ENCODE data around the gene ACTA2.

ACTA2 gene

DNA sequence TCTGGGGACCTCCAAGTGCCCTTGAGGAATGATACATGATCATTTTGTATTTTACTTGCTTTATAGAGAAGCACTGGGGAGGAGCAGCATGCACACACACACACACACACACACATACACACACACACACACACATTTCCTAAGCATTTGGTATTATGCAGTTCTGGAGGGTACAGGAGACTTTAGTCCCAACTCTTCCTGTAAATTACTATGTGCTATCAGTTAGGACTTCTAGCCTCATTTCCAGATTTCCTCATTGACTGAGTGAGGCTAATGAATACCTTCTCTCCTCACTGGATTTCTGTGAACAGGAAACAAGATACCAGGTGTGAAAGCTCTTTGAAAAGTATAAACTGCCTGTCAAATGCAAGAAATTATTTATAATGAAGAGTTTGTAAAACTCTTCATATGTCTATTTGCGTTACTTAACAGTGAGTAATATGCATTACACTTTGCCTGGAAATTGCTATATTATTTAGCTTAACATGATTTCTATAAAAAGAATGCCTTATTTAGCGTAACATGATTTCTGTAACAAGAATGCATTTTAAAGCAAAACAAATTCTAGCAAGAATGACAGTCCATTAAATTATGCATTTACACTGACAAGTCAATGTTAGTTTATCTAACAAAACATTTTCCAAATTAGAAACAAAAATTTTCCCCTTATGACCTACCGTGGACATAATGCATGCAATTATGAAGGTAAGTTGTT is 34.2 kb downstream of the ACTA2 start:
- no peak for DNase-seq (ENCODE audit: low spot score)

GRCh38 chr10:88916986-88917385 is 35.6 kb downstream of the ACTA2 start:
- DNase-seq (ENCODE audit: low spot score): no peak

GRCh38 chr10:88916231-88916630 is 36.3 kb downstream of the ACTA2 start:
- no peak for DNase-seq (ENCODE audit: low spot score)

GRCh38 chr10:88915781-88916180 is 36.8 kb downstream of the ACTA2 start:
- no peak for DNase-seq (ENCODE audit: low spot score)

DNA sequence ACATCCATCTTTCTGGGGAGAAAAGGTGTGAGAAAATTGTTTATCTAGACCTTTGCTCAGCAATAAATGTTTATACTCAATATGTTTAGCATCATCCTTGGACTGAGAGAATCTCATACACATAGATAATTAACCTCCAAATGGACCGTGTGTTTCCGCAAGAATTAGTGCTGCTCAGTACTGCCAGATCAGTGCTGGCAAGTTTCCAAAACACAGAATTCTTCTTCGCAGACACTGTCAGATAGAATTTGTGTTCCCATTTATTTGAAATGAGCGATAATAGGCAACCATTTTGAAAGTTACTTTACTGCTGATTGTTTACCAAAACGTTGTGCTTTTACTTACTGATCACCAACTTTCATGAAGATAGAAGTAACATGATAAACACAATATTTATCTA is 38.8 kb downstream of the ACTA2 start:
- DNase-seq (ENCODE audit: low spot score): no peak

GRCh38 chr10:88913127-88913526 is 39.4 kb downstream of the ACTA2 start:
- no peak for DNase-seq (ENCODE audit: low spot score)

DNA sequence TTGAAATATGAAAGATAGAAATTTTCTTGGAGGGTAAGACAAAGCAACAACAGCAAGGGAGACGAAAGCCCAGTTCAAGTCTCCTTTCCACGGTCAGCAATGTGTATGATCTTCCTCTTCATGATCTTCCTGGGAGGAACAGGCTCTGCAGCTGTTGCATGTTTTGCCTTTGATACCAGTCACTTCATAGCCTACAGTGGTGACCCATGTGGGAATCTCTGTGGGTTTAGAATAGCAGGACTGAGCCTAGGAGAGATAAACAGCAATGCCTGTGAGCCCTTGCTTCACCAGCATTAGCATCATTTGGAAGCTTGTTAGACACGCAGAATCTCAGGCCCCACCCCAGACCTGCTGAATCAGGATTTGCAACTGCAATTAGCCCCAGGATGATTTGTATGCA is 40.7 kb downstream of the ACTA2 start:
- DNase-seq (ENCODE audit: low spot score): no peak

DNA sequence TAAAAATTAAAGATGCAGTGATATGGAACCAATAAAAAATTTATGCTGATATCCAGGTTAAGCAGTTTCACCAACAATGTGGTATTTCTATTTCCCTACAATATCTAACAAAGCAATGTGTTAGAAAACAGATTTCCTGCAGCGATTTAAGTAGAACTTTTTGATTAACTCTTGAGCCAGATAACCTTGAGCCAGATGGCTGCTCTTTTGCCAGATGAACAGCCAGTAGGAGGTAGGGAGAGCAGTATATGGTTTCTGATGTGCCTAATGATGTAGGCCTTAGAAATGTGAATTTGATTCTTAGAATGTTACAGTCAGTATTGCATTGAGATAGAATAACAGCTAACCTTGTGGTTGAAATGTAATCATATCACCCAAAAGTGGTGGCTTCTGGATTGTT is 41.5 kb downstream of the ACTA2 start:
- DNase-seq (ENCODE audit: low spot score): no peak

DNA sequence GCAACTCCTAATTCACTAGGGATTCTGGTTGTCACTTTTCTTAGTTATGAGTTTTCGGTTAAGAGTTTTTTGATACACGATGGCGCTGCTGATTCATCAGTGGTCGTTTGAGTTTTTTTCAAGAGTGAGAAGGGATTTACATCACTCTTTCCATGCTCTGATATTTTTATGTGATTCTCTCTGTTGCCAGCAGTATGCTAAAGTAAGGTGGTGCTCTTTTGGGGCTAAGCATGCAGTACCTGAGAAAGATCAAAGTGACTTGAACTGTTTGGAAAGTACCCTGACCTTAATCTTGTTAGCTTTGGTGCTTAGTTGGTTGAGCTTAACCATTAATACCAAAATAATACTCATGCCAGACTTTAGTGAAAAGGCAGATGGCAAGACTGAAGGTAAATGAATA is 44.4 kb downstream of the ACTA2 start:
- DNase-seq (ENCODE audit: low spot score): no peak

GRCh38 chr10:88906921-88907320 is 45.7 kb downstream of the ACTA2 start:
- no peak for DNase-seq (ENCODE audit: low spot score)

DNA sequence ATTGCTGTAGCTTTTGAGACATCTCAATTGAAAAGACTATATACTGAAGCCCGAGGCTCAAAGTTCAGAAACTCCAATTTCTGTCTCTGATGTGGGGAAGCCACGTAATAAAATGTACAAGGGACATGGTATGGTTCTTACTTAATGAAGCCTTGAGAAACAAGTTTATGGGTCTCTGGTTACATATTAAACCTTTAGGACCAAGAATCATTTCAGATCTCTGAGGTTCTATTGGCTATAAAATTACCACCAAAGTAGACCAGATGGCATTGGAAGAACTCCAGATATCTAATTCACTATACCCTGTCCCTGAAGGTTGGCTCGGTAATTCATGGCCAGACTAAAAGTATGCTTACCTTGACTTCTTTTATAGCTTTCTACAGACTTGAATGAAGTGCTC is 48.9 kb downstream of the ACTA2 start:
- no peak for DNase-seq (ENCODE audit: low spot score)

DNA sequence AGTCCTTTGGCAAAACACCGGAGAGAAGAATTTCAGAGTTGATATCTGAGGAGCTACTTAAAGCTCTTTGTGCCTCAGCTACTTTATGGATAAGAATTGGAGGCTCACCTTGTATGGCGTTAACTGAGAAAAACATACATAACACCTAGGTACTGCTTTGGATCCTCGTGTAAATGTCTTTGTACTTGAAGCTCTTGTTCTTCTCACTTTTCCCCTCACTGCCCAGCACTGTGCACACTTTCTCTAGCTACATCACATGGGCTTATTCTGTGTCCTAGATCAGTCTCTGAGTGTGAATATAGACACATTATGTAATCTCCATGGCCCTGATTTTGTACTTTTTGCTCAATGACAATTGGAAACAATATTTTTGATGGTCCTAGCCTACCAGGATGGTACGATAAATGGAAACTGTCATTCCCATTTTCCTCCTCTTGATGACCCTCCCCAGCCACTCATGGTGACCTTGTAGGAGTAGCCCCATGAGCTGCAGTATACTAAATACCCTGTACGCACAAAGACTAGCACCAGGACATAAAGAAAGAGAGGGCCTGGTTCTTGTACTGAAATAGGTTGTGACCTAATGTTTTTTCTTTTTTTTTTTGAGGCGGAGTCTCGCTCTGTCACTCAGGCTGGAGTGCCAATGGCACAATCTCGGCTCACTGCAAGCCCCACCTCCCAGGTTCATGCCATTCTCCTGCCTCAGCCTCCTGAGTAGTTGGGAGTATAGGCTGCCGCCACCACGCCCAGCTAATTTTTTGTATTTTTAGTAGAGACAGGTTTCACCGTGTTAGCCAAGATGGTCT is 50.4 kb downstream of the ACTA2 start:
- no peak for DNase-seq (ENCODE audit: low spot score)

GRCh38 chr10:88901206-88901983 is 51.2 kb downstream of the ACTA2 start:
- no peak for DNase-seq (ENCODE audit: low spot score)

DNA sequence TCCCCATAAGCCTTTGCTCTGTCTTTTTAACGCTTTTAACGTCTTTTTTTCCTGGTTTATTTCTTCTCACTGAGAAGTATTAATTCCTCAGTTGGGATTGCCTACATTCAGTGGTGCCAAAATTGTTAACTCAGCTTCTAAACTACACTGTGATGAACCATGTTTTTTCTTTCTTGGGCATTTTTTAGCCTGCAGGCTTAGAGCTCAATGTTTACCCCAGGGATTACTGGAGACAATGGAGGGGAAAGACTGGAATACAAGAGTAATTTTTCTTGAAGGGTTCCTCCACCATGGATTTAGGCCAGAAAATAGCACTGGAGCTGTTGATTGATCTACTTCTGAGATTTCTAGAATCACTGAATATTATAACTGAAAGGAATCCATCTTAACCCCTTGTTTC is 52.7 kb downstream of the ACTA2 start:
- DNase-seq (ENCODE audit: low spot score): no peak

DNA sequence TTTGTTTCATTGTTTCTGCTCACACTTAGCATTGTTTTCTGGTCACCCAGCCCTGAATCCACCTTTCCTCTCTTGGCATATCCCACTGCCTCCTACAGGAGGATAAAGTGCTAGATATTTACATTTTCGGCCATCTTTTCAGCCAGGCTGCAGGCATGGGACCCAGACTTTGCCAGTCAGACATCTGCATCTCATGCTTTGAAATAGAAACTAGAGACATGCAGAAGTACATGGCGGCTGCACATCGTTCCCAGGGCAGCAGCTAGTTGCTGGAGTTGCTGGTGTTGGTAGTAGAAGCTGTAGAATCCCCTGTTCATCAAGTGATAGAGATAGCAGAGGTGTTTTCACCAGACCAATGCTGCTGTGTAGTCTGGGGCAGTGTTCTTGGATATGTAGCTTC is 53.8 kb downstream of the ACTA2 start:
- DNase-seq (ENCODE audit: low spot score): no peak

- no peak for DNase-seq (ENCODE audit: low spot score)
Observed at GRCh38 chr10:88896994-88897853, 55.3 kb downstream of the ACTA2 start.

DNA sequence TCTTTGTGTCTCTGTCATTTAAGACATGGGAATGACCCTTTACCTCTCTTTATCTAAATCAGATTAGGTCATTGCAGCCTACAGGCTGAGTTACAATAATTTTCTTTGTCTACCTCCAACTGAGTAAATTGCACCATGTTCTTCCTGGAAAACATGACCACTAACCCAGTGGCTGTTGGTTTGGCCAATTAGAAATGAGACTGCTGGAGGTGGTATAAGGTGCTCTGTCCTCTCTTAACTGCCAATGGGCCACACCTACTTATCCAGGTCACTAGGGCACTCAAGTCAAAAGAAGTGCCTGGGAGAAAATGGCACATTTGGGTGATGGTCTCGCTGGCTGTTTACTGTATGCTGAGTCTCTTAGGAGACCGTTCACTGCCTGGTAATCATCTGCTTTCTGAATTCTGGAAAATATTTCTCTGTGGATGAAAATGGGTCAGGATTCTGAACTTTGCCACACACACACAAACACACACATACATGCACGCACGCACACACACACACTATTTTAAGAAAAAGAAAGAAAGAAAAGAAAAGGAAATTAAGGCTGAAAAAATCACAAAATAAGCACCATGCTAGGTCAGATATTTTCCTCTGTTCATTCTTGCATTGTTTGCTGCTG is 56.1 kb downstream of the ACTA2 start:
- no peak for DNase-seq (ENCODE audit: low spot score)

GRCh38 chr10:88895250-88895649 is 57.3 kb downstream of the ACTA2 start:
- DNase-seq (ENCODE audit: low spot score): no peak

DNA sequence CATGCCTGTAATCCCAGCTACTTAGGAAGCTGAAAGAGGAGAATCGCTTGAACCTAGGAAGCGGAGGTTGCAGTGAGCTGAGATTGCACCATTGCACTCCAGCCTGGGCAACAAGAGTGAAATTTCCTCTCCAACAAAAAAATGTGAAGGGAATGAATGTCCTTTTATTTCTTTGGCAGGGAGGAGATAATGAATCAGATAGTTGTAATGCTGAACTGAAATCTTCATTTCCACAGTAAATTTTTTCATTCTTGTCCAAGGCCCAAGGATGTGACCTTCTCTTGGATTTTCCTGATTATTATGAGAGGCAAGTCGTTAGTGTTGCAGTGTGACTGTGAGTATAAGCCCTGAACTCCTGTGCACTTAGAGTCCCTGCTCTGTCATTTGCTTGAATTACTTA is 59.0 kb downstream of the ACTA2 start:
- no peak for DNase-seq (ENCODE audit: low spot score)

DNA sequence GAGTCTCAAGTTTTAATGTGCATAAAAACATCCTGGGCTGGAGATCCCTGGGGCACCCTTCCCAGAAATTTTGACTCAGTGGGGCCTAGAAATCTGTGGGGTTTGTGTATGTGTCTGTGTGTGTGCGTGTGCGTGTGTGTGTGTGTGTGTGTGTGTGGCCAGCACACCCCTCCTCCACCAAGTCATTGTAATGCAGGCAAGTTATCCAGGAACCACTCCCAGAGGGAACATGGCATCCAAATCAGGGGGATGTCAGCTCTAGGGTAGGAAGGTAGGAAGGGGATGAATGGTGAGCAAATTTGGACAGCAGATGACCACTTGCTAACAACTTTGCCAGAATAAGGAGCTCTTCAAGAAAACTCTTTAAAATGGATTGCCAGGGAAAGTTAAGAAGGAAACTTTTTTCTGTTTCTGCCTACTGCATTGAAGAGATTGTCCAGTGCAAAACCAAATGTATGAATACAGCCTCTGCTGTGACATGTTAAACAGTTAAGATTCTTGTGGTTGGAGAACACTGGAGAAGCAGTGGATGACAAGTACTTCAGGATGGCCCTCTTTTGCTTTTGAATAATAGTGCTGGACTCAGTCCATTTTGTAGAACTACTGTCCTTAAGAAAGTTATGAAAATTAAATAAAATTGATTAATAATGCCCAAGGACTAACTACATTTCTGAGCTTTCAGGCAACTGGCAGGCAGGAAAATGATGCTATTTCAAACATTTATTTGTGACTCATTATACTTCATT is 60.2 kb downstream of the ACTA2 start:
- DNase-seq (ENCODE audit: low spot score): no peak
